HCEC 1CT (cell line): Measurements from ENCODE around the gene EHMT1.
"Not testable (repeated sequence)": the region's sequence is repeated elsewhere in the genome, so short reads cannot be mapped to it uniquely, and the experiment has no call there.

Experiments used
- DNase-seq: peaks from one replicate; pipeline ENCODE4 v3.0.0-alpha.2; 2017

Gene EHMT1

GRCh38 chr9:137590469-137591383, 28.1 kb upstream of the EHMT1 start, which contains the start of gene ZMYND19:
TSS of gene ZMYND19 (minus strand) at chr9:137590512. CDS start at chr9:137590263, 249 bp downstream.
- peak; percentile 89 for DNase-seq

DNA sequence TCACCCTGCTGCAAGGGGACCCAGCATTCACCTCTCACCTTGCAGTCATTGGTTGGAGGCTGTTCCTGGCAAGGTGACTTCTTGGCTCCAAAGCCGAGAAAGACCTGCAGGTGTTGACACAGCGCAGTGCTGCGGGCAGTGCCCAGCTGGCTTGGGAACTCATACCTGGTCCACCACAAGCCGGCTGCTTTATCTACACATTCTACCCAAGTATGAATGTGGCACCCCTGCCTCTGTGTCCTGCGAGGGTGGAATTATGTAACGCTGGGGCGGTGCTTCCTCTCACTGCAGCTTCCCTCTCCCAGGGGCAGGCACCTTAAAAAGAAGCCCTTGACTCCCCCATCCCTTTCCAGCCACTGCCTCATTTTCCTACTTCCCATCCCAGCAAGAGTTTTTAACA, 26.0 kb upstream of the EHMT1 start:
- DNase-seq: no peak

- DNase-seq: no peak
Observed at GRCh38 chr9:137593176-137593575, 25.6 kb upstream of the EHMT1 start.

GRCh38 chr9:137596577-137596976, 22.2 kb upstream of the EHMT1 start:
- DNase-seq: not testable (repeated sequence)

GRCh38 chr9:137598943-137599342, 19.9 kb upstream of the EHMT1 start:
- DNase-seq: no peak

DNA sequence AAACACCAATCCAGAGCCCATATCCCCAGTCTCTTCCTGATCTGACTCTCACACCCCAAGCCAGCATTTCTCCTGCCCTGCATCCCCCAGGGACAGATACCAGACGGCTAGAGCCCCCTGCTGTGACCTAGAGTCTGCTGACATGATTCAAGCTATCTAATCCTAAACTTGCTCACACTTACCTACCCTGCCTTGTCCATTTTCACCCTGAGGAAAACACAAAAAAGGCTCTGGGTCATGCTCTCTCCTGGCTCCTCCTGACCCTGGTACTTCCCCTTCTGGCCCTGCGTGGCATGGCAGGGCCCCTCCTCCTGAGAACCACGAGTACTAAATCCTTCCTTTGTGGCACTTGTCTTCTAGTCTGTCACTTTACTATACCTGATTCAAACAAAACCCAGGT, 16.1 kb upstream of the EHMT1 start:
- DNase-seq: no peak

DNA sequence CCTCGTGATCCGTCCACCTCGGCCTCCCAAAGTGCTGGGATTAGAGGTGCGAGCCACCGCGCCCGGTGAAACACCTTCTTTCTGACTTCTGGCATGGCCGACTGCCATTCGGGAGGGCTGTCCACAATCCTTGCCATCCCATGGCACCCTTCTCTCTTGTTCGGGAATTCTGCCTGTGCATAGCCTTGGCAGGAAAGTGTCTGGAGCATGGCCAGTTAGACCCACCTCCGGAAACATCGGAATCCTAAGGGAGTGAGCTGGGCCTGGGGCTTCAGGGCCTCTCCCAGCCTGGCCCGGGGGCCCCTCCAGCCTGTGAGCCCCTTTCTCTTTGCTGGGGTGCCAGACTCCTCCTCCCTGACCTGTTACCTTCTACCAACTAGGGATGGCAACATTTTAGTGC, 14.9 kb upstream of the EHMT1 start:
- DNase-seq: no peak

DNA sequence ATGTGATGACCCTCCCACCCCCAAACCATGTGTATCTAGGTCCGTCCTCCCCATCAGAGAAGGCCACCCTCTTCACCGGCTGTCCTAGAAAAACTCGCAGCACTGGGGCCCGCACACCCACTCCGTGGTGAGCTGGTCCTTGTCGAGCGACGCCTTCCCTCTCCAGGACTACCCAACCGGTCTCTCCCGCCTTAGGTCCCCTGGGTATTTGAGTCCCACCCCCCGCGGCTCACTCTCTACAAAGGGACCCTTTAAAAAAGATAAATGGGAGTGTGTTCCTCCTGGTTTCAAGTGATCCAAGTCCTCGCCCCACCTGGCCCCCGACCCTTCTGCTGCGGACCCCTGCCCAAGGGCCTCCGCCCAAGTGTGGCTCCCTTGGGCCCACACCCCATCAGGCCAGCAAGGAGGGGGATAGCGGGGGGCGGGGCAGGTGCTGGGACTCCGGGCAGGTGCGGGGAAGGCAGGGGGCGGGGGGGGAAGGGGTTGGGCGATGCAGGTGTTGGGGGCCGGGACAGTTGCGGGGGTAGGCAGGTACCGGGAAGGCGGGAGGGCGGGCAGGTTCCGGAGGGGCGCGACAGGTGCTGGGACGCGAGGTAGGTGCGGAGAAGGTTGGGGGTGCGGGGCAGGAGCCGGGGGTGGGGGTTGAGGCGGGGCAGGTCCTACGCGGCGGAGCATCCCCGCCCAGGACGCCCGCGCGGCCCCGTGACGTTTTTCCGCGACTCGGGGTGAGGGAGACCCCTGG, 14.3 kb upstream of the EHMT1 start:
- DNase-seq: no peak

DNA sequence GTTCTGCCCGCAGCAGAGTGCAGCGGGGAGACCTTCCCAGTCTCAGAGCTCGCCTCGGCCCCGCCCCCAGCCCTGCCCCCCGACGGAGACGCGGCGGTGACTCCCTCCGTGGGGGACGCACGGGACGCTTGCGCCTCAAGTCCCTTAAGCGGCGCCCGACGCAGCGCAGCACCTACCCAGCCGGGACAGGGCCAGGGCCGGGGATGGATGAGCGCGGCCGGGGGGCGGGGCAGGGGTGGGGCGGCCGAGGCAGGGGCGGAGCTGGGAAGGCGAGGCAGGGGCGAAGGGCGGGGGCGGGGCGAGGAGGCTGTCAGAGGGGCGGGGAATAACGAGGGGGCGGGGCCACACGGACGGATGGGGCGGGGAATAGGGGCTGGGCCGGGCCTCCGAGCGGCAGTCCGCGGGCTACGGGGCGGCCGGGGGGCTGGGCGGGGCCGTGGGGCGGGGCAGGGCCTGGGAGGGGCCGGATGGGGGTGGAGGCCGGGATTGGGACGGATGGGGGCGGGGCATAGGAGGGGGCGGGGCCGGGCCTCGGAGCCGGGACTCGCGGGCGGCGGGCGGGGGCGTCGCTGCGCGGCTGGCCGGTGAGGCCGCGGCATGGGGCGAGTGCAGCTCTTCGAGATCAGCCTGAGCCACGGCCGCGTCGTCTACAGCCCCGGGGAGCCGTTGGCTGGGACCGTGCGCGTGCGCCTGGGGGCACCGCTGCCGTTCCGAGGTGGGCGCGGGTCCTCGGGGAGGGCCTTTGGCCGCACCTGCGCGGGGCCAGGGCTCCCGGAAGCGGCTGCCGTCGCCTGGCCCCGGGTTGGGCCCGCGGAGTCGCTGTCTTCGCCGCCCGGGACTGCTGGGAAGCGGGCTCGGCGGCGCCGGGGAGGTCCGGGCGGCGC, 13.4 kb upstream of the EHMT1 start, which contains the start of gene ARRDC1:
Gene ARRDC1, plus strand, starts transcription at position 566 of the 884 bp plus-strand sequence. Its CDS starts 32 bp downstream, at position 598.
- DNase-seq: peak; percentile 79

DNA sequence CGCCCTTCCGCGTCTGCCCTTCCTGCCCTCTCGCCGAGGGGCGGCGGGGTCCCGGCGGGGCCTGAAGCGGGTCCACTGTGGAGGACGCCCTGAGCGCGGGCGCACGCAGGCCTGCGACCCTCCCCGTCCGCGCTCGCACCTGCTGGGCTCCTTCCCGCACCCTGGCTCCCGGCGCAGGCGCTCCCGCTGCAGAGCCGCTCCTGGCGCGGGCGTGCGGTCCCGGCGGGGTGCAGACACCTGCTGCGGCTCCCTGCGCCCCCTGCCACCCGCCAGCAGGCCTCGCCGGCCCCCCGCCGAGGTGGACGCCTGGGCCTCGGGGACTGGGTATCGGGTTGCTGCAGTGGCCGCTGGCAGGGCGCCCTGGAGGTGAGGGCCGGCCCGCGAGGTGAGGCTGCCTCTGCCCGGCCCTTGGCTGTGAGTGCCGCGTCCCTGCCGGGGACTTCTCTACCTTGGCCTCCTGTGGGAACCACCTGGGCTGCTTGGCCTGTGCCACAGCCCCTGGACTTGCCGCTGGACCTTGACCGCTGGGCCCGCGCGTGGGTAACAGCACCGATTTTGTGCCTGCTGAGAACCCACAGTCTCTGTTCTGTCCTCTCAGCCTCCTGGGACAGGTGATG, 12.7 kb upstream of the EHMT1 start:
- DNase-seq: no peak

DNA sequence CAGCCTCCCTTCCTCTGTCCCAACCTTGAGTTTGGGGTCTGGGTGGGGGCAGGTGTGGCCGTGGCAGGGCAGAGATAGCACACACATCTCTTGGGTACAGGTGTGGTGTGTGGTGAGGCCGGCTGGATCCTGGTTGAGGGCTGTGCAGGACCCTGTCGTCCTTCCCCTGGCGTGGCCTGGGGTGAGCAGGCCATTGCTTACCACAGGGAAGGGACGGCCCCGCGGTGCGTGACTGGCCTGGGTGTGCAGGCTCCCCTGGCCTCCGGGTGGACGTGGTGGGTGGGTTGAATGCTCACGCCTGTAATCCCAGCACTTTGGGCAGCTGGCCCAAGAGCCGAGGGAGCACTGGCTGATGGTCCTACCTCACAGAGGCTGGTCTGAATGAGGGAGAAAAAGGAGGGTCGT, 12.1 kb upstream of the EHMT1 start:
- no peak for DNase-seq

GRCh38 chr9:137607141-137607857, 11.5 kb upstream of the EHMT1 start:
- DNase-seq: no peak

- DNase-seq: no peak
Observed at GRCh38 chr9:137610944-137611343, 7.9 kb upstream of the EHMT1 start.

DNA sequence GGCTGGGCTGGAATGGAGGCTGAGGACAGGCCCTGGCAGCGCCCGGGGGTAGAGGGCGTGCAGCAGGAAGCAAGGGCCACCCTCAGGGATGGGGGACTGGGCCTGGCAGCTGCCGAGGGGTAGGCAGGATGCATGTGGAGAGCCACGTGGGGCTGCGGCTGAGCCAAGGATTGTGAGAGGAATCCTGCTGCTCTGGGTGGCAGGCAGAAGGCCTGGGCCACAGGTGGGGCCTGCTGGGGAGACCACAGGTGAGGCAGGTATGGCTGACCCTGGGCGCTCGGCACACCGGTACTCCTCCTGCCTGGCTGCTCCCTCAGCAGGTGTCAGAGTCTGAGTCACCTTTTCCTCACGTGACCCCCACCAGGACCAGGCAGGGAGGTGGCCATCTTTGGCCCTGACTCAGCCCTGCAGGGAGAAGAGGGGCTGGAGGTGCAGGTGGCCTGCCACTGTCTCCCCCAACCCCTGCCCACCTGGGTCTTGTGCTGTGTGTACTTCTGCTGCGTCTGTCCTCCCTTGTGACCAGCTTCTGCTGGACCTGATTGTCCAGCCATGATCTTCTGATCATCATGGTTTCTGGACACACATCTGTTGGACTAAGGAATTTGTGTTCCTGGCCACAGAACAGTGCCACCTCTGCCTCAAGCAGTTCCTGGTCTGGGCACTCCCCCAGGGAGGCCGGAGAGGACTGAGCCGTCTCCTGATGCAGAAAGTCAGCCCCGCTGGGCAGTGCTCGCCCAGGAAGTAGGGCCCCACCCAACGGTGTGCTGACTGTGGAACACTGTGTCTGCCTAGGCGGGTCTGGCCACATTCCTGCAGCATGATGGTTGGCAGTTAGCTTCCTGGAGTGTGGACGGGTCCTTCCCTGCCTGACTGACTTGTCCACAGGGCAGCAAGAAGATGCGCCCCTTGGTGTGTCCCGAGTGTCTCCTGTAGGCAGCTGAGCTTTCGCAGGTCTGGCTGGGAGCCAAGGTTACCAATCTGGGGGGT, 6.9 kb upstream of the EHMT1 start:
- peak; percentile 82 for DNase-seq

GRCh38 chr9:137612741-137613142, 6.1 kb upstream of the EHMT1 start:
- no peak for DNase-seq

GRCh38 chr9:137613259-137613658, 5.5 kb upstream of the EHMT1 start:
- DNase-seq: no peak

GRCh38 chr9:137613738-137614523, 4.9 kb upstream of the EHMT1 start:
- no peak for DNase-seq

DNA sequence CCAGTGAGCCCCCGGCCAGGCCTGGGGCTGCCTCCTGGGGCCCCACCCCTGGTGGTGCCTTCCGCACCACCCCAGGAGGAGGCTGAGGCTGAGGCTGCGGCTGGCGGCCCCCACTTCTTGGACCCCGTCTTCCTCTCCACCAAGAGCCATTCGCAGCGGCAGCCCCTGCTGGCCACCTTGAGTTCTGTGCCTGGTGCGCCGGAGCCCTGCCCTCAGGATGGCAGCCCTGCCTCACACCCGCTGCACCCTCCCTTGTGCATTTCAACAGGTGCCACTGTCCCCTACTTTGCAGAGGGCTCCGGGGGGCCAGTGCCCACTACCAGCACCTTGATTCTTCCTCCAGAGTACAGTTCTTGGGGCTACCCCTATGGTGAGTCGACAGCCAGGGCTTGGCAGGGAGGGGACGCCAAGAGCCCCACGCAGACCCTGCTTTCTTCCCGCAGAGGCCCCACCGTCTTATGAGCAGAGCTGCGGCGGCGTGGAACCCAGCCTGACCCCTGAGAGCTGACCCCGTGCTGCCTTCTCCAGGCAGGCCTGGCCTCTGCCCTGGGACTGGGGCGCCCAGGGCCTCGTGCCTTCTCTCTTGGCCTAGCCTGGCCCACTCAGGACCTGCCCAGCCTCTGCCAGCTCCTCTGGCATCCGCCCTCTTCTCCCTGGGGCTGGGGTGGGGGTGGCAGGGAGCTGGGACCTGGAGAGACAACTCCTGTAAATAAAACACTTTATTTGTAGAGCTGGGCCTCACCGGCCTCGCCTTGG, 4.0 kb upstream of the EHMT1 start:
- no peak for DNase-seq

DNA sequence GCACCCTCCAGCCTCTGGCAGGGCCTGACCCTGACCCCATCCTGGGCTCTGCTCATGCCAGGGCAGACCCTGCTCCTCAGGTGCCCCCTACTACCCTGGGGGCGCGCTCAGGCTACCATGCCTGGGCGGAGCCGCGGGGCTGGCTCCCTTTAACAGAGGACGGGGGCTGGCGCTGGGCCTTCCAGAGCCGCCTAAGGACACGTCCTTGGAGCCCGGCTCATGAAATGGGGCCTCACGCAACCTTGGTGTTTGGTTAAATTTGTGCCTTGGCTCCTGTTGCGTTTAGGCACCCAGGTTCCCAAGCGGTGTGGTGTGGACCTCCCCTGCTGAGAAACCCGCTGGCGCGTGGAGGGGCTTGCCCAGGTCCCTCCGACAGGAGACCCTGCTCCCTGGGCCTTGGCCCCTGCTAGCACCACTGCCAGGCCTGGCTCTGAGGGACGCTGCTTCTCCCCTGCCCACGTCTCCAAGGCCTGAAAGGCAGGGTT, 3.4 kb upstream of the EHMT1 start:
- DNase-seq: no peak
